Activated CD8-positive, alpha-beta memory T cell treated with anti-CD3 and anti-CD28 coated beads, Interleukin-2, amount 50 U/mL, for 4 hours (primary cell): ENCODE measurements around the gene ADGRL1.

Experiments
- DNase-seq: peaks from one replicate; pipeline ENCODE4 v3.0.0-alpha.2; 2020

Gene ADGRL1

GRCh38 chr19:14107581-14108461 is 98.1 kb downstream of the ADGRL1 start:
- DNase-seq = no peak

- DNase-seq = no peak
These were observed 99.1 kb downstream of the ADGRL1 start for GRCh38 chr19:14106840-14107239.

GRCh38 chr19:14105680-14106079 is 100.3 kb downstream of the ADGRL1 start:
- no peak for DNase-seq

GRCh38 chr19:14103310-14103709 is 102.7 kb downstream of the ADGRL1 start:
- DNase-seq = no peak

GRCh38 chr19:14102756-14103155 is 103.2 kb downstream of the ADGRL1 start:
- DNase-seq = no peak

GRCh38 chr19:14102102-14102696 is 103.8 kb downstream of the ADGRL1 start:
- no peak for DNase-seq

GRCh38 chr19:14101003-14101545 is 104.9 kb downstream of the ADGRL1 start:
- no peak for DNase-seq
